Activated CD4-positive, alpha-beta T cell treated with anti-CD3 and anti-CD28 coated beads, Interleukin-2, Interleukin-6, amounts not matched to agents 100 ng/mL and 50 ng/mL, durations not matched to agents 16 hours and 8 hours (primary cell): Measurements from ENCODE around the gene PALMD.

ENCODE experiments used
- DNase-seq: peaks from one replicate; pipeline ENCODE4 v3.0.0-alpha.2; 2020

PALMD gene, protein sequence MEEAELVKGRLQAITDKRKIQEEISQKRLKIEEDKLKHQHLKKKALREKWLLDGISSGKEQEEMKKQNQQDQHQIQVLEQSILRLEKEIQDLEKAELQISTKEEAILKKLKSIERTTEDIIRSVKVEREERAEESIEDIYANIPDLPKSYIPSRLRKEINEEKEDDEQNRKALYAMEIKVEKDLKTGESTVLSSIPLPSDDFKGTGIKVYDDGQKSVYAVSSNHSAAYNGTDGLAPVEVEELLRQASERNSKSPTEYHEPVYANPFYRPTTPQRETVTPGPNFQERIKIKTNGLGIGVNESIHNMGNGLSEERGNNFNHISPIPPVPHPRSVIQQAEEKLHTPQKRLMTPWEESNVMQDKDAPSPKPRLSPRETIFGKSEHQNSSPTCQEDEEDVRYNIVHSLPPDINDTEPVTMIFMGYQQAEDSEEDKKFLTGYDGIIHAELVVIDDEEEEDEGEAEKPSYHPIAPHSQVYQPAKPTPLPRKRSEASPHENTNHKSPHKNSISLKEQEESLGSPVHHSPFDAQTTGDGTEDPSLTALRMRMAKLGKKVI

GRCh38 chr1:99645699-99646531 is at the start of gene PALMD:
TSS of gene PALMD (plus strand) at chr1:99646113. CDS start at chr1:99646318, 205 bp downstream.
- no peak for DNase-seq

DNA sequence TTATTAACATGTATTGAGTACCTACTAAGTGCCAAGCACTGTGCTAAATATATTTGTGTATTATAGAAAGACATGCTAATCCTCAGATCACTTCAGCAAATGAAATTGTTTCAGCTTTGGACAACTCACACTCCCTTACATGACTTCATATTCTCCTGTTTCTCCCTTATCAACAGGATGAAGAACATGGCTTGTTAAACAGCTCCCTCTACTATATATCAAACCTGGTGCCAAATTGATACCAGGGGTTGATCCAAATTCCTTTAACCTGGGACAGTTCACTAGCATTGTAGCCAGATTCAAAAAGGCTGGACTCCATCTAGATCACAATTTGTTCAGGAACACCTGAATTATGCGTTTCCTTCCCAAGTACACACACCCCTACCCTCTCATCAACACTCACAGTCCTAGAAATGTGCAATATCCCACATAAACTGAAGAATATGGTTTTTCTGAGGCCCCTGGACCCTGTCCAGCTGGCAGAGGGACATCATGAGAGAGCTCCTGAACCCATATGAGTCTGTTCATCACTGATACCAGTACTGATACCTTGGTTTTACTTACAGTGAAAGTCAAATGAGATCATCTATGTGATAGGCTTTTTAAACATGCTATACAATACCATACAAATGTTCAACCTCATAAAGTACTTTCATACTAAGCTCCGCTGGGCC is 47.0 kb upstream of the PALMD start:
- no peak for DNase-seq

GRCh38 chr1:99599678-99600175 is 46.2 kb upstream of the PALMD start:
- DNase-seq, result no peak

GRCh38 chr1:99600782-99601181 is 45.1 kb upstream of the PALMD start:
- no peak for DNase-seq

DNA sequence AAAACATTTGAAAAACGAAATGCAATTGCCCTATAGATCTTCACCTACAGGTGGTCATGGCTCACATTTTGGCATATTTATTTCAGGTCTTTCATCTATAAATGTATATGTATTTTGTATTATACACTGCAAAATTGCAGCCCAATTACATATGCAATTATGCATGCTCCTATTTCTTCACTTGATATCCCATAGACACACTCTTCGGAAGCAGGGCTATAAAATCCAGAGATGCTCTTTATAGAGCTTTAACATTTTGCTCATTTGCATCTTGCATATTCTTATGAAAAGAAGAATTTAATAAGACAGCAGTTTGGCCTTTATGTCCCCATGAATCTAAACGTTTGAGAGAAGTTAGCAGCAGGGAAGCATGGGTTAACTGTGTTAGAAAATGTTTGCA is 44.7 kb upstream of the PALMD start:
- no peak for DNase-seq

DNA sequence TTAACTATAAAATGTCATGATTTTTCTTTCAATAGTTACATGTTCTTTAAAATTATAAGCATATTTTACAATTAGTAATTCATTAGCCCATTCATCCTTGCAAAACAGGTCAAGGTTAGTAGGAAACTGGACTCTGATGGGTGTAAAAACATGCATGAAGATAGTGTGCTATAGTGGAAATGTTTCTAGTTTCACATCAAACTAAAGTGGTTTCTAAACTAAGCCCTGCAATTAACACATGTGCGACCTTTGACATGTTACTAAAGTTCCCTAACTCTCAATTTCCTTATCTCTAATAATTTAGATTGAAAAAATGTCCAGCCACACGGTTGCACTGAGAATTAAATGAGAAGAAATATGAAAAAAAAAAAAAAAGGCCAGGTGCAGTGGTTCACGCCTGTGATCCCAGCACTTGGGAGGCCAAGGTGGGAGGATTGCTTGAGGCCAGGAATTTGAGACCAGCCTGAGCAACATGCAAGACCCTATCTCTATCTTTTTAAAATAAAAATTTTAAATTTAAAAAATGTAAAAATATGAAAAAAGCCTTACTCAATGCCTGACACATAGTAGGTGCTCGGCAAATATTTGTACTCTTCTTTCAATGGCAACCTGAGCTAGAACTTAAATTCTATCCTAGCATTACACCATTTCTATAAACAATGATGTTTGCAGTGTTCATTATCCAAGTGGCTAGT is 44.1 kb upstream of the PALMD start:
- no peak for DNase-seq

GRCh38 chr1:99602404-99602969 is 43.4 kb upstream of the PALMD start:
- no peak for DNase-seq

DNA sequence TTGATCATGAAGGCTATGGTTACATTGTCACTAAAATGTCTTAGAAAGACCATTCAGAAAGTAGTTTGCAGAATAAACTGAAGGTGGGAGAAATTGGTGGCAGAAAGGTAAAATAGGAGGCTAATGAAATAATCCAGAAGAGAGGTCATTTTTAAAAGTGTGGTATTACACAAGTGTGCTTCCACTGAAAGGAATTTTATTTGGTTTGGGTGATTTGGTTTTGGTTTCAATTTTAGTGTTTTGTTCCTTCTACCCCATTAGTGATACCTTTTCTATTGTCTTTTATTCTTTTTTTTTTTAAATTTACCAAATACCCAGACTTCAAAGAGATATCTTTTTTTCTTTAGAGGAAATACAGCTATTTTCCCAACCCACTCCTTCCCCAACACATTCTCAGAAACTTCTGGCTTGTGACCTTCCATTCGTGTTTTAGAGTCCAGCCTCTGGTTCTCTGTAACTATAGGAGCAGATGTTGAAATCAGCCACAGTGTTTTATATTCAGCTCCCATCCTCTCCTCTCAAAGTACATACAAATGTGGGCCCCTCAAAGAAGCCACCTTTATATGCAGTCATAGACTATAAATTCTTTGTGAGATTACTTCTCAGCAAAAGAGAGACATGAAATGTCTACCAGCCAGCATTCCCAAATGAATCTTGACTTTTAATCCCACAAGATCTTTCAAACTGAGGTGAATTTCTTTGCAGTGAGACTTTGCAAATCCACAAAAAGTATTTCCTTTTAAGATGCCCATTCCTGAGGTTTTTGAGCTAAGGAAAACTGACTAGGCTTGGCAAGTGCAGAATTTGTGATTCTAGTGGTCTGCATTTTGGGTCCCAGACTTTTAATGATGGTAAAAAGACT is 42.0 kb upstream of the PALMD start:
- no peak for DNase-seq

GRCh38 chr1:99606306-99606705 is 39.6 kb upstream of the PALMD start:
- DNase-seq, result no peak

- no peak for DNase-seq
These were observed 38.3 kb upstream of the PALMD start for GRCh38 chr1:99607590-99607989.

DNA sequence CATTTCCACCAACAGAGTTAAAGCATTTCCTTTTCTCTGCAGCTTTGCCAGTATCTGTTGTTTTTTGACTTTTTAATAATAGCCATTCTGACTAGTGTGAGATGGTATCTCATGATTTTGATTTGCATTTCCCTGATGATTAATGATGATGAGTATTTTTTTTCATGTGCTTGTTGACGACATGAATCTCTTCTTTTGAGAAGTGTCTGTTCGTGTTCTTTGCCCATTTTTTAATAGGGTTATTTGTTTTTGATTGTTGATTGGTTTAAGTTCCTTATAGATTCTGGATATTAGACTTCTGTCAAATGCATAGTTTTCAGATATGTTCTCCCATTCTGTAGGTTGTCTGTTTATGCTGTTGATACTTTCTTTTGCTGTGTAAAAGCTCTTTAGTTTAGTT is 37.9 kb upstream of the PALMD start:
- DNase-seq, result no peak

DNA sequence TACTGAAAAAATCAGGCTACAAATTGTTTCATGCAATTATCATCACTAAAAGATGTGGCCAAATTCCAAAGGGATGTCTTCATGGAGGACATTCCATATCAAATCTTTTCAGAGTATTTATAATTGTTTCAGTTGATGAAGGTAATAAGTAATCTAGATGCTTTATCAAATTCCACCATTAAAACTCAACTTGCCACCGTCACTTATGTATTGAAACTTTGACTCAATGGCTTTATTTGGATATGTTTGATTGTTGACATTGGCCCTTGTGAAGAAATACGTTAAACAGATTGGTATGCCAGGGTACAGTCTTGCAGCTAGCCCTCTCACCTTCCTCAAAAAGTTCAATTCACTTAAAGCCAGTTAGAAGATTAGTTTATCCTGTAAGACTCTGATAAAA is 32.2 kb upstream of the PALMD start:
- DNase-seq, result no peak

GRCh38 chr1:99614728-99615127 is 31.2 kb upstream of the PALMD start:
- DNase-seq, result no peak

GRCh38 chr1:99619583-99619982 is 26.3 kb upstream of the PALMD start:
- DNase-seq, result no peak

DNA sequence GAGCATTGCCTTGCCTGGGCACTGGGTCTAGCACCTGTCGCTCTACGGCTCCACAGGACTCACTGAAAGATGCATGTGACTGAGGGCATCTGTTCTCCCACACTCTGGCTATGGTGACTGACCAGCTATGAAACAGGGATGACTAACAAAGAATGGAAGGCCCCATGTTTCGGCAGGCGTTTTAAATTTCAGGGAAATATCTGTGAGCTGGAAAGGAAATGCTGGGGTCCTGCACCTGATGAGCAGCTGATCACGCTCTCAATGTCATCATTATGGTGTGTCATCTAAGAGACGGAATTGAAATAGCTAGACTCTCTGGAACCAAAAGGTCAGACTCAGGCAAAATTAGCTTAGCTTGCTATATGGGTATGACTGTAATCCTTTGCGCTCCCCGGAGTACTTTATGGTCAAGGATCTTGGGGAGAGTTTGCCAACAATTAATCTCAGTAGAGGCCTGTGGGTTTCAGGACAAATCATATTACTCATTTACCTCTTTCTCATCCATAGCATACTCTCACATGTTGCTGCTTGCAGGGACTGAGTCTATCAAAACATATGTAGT is 24.5 kb upstream of the PALMD start:
- no peak for DNase-seq

DNA sequence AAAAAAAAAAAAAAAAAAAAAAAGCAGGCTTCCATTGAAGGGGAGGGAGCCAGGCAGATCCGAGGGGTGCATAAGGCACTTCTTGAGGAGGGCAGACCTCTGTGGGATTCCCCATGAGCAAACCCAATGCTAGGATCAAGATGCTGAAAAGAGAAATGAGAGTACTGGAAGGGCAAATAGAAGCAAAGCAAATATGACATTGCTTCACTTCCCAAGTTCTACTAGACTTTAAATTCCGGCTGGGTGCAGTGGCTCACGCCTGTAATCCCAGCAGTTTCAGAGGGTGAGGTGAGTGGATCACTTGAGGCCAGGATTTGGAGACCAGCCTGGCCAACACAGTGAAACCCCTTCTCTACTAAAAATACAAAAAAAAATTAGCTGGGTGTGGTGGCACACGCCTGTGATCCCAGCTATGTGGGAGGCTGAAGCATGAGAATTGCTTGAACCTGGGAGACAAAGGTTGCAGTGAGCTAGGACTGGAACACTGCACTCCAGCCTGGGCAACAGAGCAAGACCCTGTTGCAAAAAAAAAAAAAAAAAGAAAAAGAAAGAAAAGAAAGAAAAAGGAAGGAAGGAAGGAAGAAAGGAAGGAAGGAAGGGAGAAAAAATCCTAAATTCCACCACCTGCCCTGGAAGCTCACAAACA is 23.1 kb upstream of the PALMD start:
- DNase-seq, result no peak

DNA sequence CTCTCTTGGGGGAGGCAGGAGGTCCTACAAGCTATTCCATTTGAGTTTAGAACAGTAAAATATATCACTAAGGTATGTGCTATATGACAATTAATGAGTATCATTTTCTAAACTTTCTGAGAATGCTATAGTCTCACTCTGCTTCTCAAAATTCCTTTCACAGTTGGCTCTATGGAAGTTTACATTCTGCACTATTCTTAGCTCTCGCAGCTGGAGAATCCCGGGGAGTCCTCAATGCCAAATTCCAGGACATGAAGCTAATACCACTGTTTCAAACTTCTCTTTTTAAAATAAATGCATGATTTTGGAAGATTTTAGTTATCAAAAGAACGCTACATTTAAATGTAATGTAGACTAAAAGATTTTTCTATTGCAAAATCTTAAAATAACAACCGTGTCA is 22.4 kb upstream of the PALMD start:
- DNase-seq, result no peak

DNA sequence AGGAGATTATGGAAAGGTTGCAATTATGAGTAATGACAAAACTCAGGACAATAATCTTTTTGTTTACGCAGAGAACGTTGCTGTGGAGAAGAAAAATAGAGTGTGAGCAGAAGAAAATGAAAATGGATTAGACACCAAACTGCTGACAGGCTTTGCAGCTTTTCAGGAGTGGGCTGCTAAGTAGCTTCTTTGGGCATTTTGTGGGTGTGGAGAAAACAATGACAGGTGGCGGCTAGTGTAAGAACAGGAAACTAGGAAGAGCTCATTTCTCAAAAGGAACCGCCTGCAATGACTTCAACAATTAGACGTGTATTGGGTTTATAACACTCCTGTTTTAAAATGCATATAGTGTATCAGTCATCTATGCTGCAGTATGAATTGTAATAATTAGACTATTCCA is 18.3 kb upstream of the PALMD start:
- DNase-seq, result no peak

DNA sequence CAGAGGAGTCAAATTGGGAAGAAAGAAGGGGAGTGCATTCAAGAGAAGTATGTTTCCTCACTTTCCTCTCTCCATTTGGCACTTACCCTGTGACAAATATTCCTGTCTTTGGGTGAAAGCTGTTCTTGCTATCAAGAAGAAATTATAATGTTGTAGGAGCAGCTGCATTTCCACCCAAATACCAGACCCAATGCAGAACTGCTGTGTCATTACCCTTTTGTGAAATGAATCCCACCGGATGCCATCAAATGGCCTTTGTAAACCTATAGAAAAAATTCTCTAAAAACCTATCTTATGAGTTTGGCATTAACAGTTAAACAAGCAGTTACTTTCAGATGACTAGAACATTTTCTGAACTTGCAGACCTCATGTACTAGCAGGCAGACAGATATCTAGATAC is 16.7 kb upstream of the PALMD start:
- DNase-seq, result no peak

DNA sequence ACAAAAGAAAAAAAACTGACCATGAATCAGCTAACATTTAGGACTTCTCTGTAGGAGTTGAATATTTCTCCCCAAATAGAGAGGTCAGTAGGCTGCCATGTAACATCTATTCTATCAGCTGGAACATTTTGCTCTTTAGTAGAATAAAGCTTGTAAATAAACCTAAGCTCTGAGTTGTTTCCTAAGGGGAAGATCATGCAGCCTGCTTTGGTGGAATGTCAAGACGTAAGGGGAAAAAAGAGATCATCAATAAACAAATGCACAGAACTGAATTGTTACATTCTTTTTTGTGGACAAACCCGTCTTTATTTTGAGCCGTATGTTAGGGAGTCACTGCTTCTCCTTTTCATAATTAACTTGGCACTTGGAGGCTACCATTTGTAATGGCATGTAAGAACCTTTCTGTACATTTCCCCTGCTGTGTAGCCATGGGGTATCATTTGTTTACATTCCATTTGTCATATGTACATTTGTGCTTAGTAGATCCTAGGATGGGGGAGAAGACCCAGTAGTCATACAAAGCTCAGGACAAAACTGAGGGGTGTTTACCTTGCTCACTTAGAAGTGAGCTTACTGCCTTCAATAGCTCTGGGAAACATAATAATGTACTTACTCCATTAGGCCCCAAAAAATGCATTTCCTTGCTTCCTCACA is 10.8 kb upstream of the PALMD start:
- no peak for DNase-seq
